Measurements from ENCODE around the gene FAM221B. TPM values are rescaled to one million over a fixed set of nuclear protein-coding genes. Genes with fewer than 3 reads are reported as not detected.

Gene FAM221B
- total RNA-seq, 2 donors from 2014 or later, result 0.33 TPM; not detected in 1

DNA sequence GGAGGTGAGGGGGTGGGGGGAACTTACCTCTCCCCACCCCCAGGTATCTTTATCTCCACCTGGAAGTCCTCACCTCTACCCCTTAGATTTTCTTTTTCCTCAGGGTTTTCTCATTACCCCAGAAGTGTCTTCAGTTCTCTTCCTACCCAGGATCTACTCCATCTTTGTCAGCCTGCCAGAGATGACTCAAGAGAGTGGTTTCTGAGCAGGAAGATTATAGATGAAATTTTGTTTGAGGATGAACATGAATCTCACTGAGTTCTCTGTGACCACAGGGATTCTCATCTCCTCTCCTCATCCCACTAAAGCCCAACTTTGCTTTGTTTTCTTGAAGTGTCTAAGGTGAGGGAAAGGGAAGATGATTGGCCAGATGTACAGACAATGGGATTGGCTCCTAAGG is 8.5 kb downstream of the FAM221B start:
- TF ChIP-seq, protein P1, sequence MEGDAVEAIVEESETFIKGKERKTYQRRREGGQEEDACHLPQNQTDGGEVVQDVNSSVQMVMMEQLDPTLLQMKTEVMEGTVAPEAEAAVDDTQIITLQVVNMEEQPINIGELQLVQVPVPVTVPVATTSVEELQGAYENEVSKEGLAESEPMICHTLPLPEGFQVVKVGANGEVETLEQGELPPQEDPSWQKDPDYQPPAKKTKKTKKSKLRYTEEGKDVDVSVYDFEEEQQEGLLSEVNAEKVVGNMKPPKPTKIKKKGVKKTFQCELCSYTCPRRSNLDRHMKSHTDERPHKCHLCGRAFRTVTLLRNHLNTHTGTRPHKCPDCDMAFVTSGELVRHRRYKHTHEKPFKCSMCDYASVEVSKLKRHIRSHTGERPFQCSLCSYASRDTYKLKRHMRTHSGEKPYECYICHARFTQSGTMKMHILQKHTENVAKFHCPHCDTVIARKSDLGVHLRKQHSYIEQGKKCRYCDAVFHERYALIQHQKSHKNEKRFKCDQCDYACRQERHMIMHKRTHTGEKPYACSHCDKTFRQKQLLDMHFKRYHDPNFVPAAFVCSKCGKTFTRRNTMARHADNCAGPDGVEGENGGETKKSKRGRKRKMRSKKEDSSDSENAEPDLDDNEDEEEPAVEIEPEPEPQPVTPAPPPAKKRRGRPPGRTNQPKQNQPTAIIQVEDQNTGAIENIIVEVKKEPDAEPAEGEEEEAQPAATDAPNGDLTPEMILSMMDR (IDR thresholded peaks at IDR 0.05), result no peak
- TF ChIP-seq POLR2A (IDR thresholded peaks at IDR 0.05), result no peak
- DNase-seq (no peak), ATAC-seq (no peak)
- Histone ChIP-seq H3K27ac (no peak overlapping the region), H3K27me3 (no peaks in the 10 kb centered on the region), H3K4me1 (no peaks in the 10 kb centered on the region), H3K4me3 (no peak overlapping the region), H3K36me3 (replicated peaks in 1 of 2; ENCODE audit: insufficient read depth in 1 of 2, low read depth in 2 of 2) (no peaks in the 10 kb centered on the region), H3K9me3 (no peaks in the 10 kb centered on the region)
- intact Hi-C loops (cut with DNase I), result no loop called here

DNA sequence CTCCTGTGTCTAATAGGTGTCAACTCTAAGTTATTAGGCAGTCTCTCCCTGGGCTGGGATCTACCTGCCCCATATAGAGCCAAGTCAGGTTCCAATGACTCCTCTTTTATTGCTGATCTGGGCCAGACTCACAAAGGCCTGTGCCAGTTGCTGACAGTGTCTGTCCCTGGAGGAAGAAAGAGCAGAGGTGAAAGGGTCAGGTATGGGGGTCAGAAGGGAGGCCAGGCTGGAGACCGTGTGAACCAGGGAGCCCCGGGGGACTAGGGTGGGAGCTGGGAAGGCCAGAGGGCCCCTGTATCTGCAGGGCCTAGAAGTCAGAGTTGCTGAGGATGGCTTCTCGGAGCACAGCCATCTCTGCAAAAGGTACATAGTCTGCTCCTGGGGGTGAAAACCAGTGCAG is 10.2 kb downstream of the FAM221B start:
- WGBS, 2 donors, result 74 to 79% methylated on average over 3 of the region's 3 CpGs
- H3K9me3 ChIP-seq, result no peaks in the 10 kb centered on the region
- H3K4me1 ChIP-seq, result peaks cover 11% of the 10 kb centered on the region
- intact Hi-C loops (cut with DNase I), result no loop called here
- H3K36me3 ChIP-seq (replicated peaks in 1 of 2; ENCODE audit: insufficient read depth in 1 of 2, low read depth in 2 of 2), result no peaks in the 10 kb centered on the region
- TF ChIP-seq POLR2A (IDR thresholded peaks at IDR 0.05), result no peak
- TF ChIP-seq, protein P1 (IDR thresholded peaks at IDR 0.05), result no peak
- ATAC-seq, result no peak
- no peak for DNase-seq
- no peak overlapping the region for H3K27ac ChIP-seq
- H3K27me3 ChIP-seq, result no peaks in the 10 kb centered on the region
- H3K4me3 ChIP-seq, result no peak overlapping the region

DNA sequence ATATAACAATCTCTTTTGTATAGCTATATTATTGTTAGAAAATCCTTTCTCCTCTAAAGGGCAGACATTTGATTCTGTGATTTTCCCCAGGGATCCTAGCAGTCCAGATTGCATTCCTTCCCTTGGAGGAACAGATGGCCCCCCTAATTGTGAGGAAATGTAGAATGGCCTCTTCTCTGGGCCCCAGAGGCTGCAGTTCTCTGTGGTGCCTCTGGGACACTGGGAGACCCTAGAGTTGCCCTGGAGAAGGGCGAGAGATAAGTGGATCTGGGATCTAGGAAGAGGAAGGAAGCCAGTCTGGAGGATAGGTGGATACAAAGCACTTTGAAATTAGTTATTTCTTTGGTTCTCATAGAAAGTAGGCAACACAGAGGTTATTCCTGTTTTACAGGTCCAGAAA is 11.8 kb downstream of the FAM221B start:
- 69 to 86% methylated on average over 1 of the region's 1 CpG for WGBS, 2 donors
- H3K4me1 ChIP-seq, result peaks cover 25% of the 10 kb centered on the region
- no peak overlapping the region for H3K4me3 ChIP-seq
- no peaks in the 10 kb centered on the region for H3K36me3 ChIP-seq (replicated peaks in 1 of 2; ENCODE audit: insufficient read depth in 1 of 2, low read depth in 2 of 2)
- H3K27ac ChIP-seq, result no peak overlapping the region
- no peak for TF ChIP-seq POLR2A (IDR thresholded peaks at IDR 0.05)
- TF ChIP-seq, protein P1 (IDR thresholded peaks at IDR 0.05), result no peak
- DNase-seq (no peak), ATAC-seq (no peak)
- H3K9me3 ChIP-seq, result no peaks in the 10 kb centered on the region
- intact Hi-C loops (cut with DNase I), result no loop called here
- H3K27me3 ChIP-seq, result no peaks in the 10 kb centered on the region

DNA sequence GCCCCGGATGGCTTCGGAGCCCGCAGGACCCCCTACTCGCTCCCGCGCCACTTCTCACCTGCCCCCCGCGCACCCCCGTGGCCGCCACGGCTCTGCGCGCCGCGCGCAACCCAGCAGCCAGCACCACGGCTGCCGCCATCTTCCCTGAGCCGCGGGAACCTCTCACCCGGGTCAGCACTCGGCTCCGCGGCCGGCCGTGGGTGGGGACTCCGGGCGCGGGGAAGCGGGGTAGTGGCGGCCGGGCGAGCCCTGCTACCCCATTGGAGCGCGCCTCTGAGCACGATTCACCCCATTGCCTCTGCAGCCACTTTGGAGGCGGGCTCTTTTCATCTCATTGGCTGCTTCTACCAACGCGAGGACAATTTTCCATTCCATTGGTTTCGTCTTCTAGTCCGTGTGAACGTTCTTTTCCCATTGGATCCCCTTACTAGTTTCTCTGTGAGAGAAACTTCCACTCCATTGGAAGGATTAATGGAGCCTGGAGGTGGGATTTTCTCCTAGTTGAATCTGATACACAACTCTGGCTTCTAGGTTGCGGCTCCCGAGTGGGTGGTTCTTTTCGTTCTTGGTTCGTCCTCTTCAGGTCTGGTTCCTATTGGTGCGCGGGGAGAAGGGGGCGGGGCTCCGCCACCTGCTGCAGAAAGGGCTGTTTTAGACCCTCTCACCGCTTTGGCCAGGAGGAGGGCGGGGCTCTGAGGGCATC is 13.5 kb downstream of the FAM221B start, which contains the start of gene HINT2:
Gene HINT2, minus strand, starts transcription at position 202 of the 703 bp plus-strand sequence. Its CDS starts 63 bp downstream, at position 139.
- peak; percentile 97 to 98 (median 98) for DNase-seq
- peak; percentile 87 for ATAC-seq
- peaks cover 33% of the 10 kb centered on the region for H3K4me1 ChIP-seq
- TF ChIP-seq POLR2A (IDR thresholded peaks at IDR 0.05), result peak; percentile 89 to 95 (median 94)
- TF ChIP-seq, protein P1 (IDR thresholded peaks at IDR 0.05), result peak in 2 of 7 experiments; percentile 2 to 3
- peak within 1 kb of the TSS; percentile 76 to 98 for H3K4me3 ChIP-seq
- peak within 1 kb of the TSS; percentile 97 to 99 (median 98) for H3K27ac ChIP-seq
- H3K9me3 ChIP-seq, result no peaks in the 10 kb centered on the region
- intact Hi-C loops (cut with DNase I), result no loop called here
- H3K27me3 ChIP-seq, result no peaks in the 10 kb centered on the region
- no peaks in the 10 kb centered on the region for H3K36me3 ChIP-seq (replicated peaks in 1 of 2; ENCODE audit: insufficient read depth in 1 of 2, low read depth in 2 of 2)
- WGBS, 2 donors, result 0 to 1% methylated on average over 23 to 52 of the region's 52 CpGs

Measured in body of pancreas (tissue), 4 donors.